ENCODE data around the gene FAM209A. TPM values are rescaled to one million over a fixed set of nuclear protein-coding genes. Genes with fewer than 3 reads are reported as not detected.

The FAM209A gene
- polyA plus RNA-seq, 3 donors = 0.19 to 3.6 TPM; not detected in 1

GRCh38 chr20:56542489-56543030 is 18.0 kb downstream of the FAM209A start:
- no peak overlapping the region for H3K27ac Mint-ChIP-seq
- no peak overlapping the region for H3K4me3 Mint-ChIP-seq
- DNase-seq = no peak
- Histone ChIP-seq H4K20me1 (ENCODE audit: insufficient read depth, low read length) (no peaks in the 10 kb centered on the region), H3K9ac (ENCODE audit: insufficient read depth, low read length, poor library complexity, severe bottlenecking) (no peak overlapping the region), H3K4me2 (replicated peaks; ENCODE audit: extremely low read depth, low read length, poor library complexity, severe bottlenecking) (no peak overlapping the region), H3K9me3 (replicated peaks in 1 of 2; ENCODE audit: control insufficient read depth in 1 of 2, insufficient read depth in 1 of 2, low read length in 2 of 2) (no peaks in the 10 kb centered on the region), H3K4me1 (ENCODE audit: control insufficient read depth in 1 of 2, insufficient read depth in 2 of 2, low read length in 2 of 2) (no peaks in the 10 kb centered on the region), H3K36me3 (replicated peaks in 1 of 2; ENCODE audit: control insufficient read depth in 1 of 2, insufficient read depth in 2 of 2, low read length in 2 of 2) (no peaks in the 10 kb centered on the region), H3K79me2 (ENCODE audit: insufficient read depth, low read length) (no peaks in the 10 kb centered on the region), H3K4me3 (replicated peaks in 1 of 3; ENCODE audit: low read depth in 2 of 3, low read length in 3 of 3) (no peak overlapping the region), H2AFZ (ENCODE audit: insufficient read depth, low read depth, low read length, poor library complexity, severe bottlenecking) (no peak overlapping the region), H3K27me3 (ENCODE audit: control insufficient read depth in 2 of 2, insufficient read depth in 2 of 2, low read length in 2 of 2) (no peaks in the 10 kb centered on the region), H3K27ac (ENCODE audit: low read depth in 1 of 2, low read length in 2 of 2) (no peak overlapping the region)
- no peak for TF ChIP-seq CTCF (IDR thresholded peaks at IDR 0.05)
- H3K36me3 Mint-ChIP-seq = no peaks in the 10 kb centered on the region
- peaks cover 0 to 2% (median 0%) of the 10 kb centered on the region in 7 donors for H3K9me3 Mint-ChIP-seq
- no peaks in the 10 kb centered on the region for H3K4me1 Mint-ChIP-seq
- intact Hi-C loops (cut with micrococcal nuclease) = no loop called here
- WGBS (ENCODE audit: insufficient coverage) = 100% methylated on average over 4 of the region's 9 CpGs
- H3K27me3 Mint-ChIP-seq (ENCODE audit: low read depth in 3 of 3) = peaks cover 2 to 17% (median 7%) of the 10 kb centered on the region in 3 donors

- no peak overlapping the region for H3K27ac Mint-ChIP-seq
- Histone ChIP-seq H3K4me3 (replicated peaks in 1 of 3; ENCODE audit: low read depth in 2 of 3, low read length in 3 of 3) (no peak overlapping the region), H3K27ac (ENCODE audit: low read depth in 1 of 2, low read length in 2 of 2) (no peak overlapping the region), H3K4me1 (ENCODE audit: control insufficient read depth in 1 of 2, insufficient read depth in 2 of 2, low read length in 2 of 2) (peaks cover 28 to 30% of the 10 kb centered on the region in 2 donors), H3K9me3 (replicated peaks in 1 of 2; ENCODE audit: control insufficient read depth in 1 of 2, insufficient read depth in 1 of 2, low read length in 2 of 2) (no peaks in the 10 kb centered on the region), H3K36me3 (replicated peaks in 1 of 2; ENCODE audit: control insufficient read depth in 1 of 2, insufficient read depth in 2 of 2, low read length in 2 of 2) (no peaks in the 10 kb centered on the region), H3K9ac (ENCODE audit: insufficient read depth, low read length, poor library complexity, severe bottlenecking) (no peak overlapping the region), H3K27me3 (ENCODE audit: control insufficient read depth in 2 of 2, insufficient read depth in 2 of 2, low read length in 2 of 2) (no peaks in the 10 kb centered on the region), H2AFZ (ENCODE audit: insufficient read depth, low read depth, low read length, poor library complexity, severe bottlenecking) (no peak overlapping the region), H3K4me2 (replicated peaks; ENCODE audit: extremely low read depth, low read length, poor library complexity, severe bottlenecking) (no peak overlapping the region), H3K79me2 (ENCODE audit: insufficient read depth, low read length) (no peaks in the 10 kb centered on the region), H4K20me1 (ENCODE audit: insufficient read depth, low read length) (no peaks in the 10 kb centered on the region)
- intact Hi-C loops (cut with micrococcal nuclease) = loop anchor here (2.0 to 5.0 kb wide), 2 partner anchors 496 to 497 kb away; no protein-coding TSS in a partner anchor
- H3K27me3 Mint-ChIP-seq (ENCODE audit: low read depth in 3 of 3) = peaks cover 2 to 7% (median 3%) of the 10 kb centered on the region in 3 donors
- peaks cover 0 to 2% (median 0%) of the 10 kb centered on the region in 7 donors for H3K9me3 Mint-ChIP-seq
- WGBS (ENCODE audit: insufficient coverage) = 69% methylated on average over 2 of the region's 8 CpGs
- H3K4me1 Mint-ChIP-seq = peaks cover 24% of the 10 kb centered on the region
- no peak for TF ChIP-seq CTCF (IDR thresholded peaks at IDR 0.05)
- no peak for DNase-seq
- H3K4me3 Mint-ChIP-seq = no peak overlapping the region
- H3K36me3 Mint-ChIP-seq = no peaks in the 10 kb centered on the region
Observed at GRCh38 chr20:56551571-56551970, 27.0 kb downstream of the FAM209A start.

Data from CD14-positive monocyte (primary cell).